Lower leg skin (tissue), 4 donors: ENCODE results near the gene CAPN5. TPM values are rescaled to one million over a fixed set of nuclear protein-coding genes. Genes with fewer than 3 reads are reported as not detected.

Source experiments
- DNase-seq, 2 donors: peaks; one replicate each; pipeline ENCODE4 v3.0.0-alpha.2; 2019; ENCODE audit warnings: low spot score in 2 of 2
- H3K4me3 ChIP-seq: fragments of 200-600 bp; sonication (generic); 2 replicates; pipeline ENCODE4 v1.5.1; 2017; ENCODE audit warnings: mild to moderate bottlenecking, low read depth; ENCODE audit not compliant: poor library complexity, severe bottlenecking
- POLR2A ChIP-seq, 2 donors: fragments of 450-650 bp; IDR thresholded peaks; one replicate each; pipeline ENCODE4 v1.6.1; 2016 to 2017; ENCODE audit warnings: antibody characterized with exemption in 2 of 2, mild to moderate bottlenecking in 1 of 2, moderate library complexity in 1 of 2
- WGBS, 2 donors: methylation state at CpG; one replicate each; pipeline ENCODE4 v1.1.5; 2018; 5-methylcytosine and 5-hydroxymethylcytosine counted together
- intact Hi-C: fragments of 100-400 bp; cut with DNase I; formaldehyde crosslinking; loops from one replicate; pipeline ENCODE4 v1.15.0; 2023; ENCODE audit warnings: low total_unique reads
- total RNA-seq, 4 donors: library from RNA; depleted of rRNA; stranded (reverse); fragments of >200 nt; gene quantifications; one replicate each; pipeline ENCODE4 v1.1.0, GENCODE V29; 2016
- TF ChIP-seq, protein P1 (sequence below), 3 donors: fragments of 450-650 bp; IDR thresholded peaks; one replicate each; pipeline ENCODE4 v1.5.1; 2016; ENCODE audit warnings: antibody characterized with exemption in 3 of 3, mild to moderate bottlenecking in 3 of 3, moderate library complexity in 2 of 3

CAPN5 gene
- total RNA-seq, 4 donors from 2014 or later = 0.38 to 1.9 (median 1.2) TPM

DNA sequence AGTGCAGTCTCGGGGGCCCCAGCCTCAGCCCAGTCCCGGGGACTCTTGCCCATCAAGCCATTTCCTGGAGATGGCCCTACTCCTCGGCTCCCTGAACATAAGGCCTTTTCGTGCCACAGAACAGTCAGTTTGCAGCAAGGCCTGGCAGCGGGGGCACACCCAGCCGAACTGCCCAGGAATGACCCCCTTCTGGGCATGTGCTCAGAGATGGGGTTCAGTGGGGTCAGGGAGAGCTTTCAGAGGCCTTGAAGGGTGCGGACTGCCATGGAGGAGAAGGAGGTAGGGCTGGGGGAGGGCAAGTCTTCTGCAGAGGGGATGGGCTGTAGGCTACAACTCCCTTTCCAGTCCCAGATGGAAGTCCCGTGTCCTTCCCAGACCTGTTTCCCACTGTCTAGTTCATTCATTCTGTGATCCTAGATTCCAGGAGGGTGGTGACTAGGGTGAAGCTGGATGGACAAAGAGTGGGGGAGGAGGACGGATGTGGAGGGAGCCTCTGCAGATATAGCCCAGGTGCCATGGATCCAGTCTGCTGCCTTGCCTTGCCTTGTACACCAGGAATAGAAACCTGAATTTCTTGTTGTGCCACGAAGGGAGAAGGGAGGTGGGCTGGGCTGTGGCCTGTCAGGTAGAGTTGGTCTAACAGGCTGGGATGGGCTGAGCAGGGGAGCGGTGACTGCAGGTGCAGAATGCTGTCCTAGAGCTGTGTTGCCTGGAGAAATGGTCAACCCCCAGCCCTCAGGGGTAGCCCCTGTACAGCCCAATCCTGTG is 21.6 kb downstream of the CAPN5 start:
- TF ChIP-seq, protein P1, sequence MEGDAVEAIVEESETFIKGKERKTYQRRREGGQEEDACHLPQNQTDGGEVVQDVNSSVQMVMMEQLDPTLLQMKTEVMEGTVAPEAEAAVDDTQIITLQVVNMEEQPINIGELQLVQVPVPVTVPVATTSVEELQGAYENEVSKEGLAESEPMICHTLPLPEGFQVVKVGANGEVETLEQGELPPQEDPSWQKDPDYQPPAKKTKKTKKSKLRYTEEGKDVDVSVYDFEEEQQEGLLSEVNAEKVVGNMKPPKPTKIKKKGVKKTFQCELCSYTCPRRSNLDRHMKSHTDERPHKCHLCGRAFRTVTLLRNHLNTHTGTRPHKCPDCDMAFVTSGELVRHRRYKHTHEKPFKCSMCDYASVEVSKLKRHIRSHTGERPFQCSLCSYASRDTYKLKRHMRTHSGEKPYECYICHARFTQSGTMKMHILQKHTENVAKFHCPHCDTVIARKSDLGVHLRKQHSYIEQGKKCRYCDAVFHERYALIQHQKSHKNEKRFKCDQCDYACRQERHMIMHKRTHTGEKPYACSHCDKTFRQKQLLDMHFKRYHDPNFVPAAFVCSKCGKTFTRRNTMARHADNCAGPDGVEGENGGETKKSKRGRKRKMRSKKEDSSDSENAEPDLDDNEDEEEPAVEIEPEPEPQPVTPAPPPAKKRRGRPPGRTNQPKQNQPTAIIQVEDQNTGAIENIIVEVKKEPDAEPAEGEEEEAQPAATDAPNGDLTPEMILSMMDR (IDR thresholded peaks at IDR 0.05) = no peak
- TF ChIP-seq POLR2A (IDR thresholded peaks at IDR 0.05) = no peak
- DNase-seq = no peak
- intact Hi-C loops = loop anchor here (10.0 kb wide), 1 partner anchor 284 kb away; no protein-coding TSS in a partner anchor
- 59 to 60% methylated on average over 11 of the region's 11 CpGs for WGBS, 2 donors
- no peak overlapping the region for H3K4me3 ChIP-seq

- DNase-seq = no peak
- intact Hi-C loops = loop anchor here (10.0 kb wide), 1 partner anchor 284 kb away; no protein-coding TSS in a partner anchor
- 77 to 86% methylated on average over 3 of the region's 3 CpGs for WGBS, 2 donors
- TF ChIP-seq, protein P1 (IDR thresholded peaks at IDR 0.05) = no peak
- TF ChIP-seq POLR2A (IDR thresholded peaks at IDR 0.05) = no peak
- H3K4me3 ChIP-seq = no peak overlapping the region
These were observed 22.3 kb downstream of the CAPN5 start for GRCh38 chr11:77089004-77089545.

- no peak for TF ChIP-seq POLR2A (IDR thresholded peaks at IDR 0.05)
- TF ChIP-seq, protein P1 (IDR thresholded peaks at IDR 0.05) = no peak
- WGBS, 2 donors = 56 to 80% methylated on average over 4 of the region's 4 CpGs
- intact Hi-C loops = loop anchor here (2.0 to 5.0 kb wide), 2 partner anchors 41 to 168 kb away; no protein-coding TSS in a partner anchor
- no peak overlapping the region for H3K4me3 ChIP-seq
- no peak for DNase-seq
These were observed 23.2 kb downstream of the CAPN5 start for GRCh38 chr11:77090046-77090372.

DNA sequence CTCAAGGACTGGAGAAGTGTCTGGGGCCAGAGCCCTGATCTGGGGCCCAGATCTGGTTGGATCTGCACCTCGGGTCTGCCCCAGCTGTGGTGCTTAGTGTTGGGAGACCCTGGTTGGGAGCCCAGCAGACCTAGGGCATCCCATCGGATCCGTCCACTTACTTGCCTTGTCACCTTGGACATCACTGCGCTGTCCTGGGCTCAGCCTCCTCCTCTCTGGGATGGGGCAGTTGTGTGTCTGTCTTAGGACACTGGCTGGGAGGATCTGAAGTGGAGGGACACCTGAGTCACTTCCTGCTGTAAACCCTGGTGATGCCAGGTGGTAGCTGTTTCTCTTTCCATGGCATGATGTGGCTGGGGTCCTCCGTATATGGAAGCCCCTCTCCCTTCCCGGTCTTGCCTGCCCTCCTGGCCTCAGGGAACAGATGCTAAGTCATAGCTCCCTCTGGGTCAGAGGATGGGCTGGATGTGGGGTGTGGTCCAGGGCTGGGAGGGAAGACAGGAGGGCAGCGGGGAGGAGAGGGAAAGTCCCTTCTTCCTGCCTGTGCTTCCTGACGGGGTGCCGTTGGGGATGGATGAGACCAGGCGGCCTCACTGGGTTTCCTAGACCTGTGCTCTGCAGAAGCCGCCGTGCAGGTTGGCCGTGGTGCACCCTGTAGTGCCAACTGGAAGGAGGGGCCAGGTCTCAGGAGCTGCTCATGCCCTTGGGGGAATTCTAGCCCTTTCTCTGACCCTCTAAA is 23.8 kb downstream of the CAPN5 start:
- intact Hi-C loops = loop anchor here (2.0 to 5.0 kb wide), 2 partner anchors 42 to 168 kb away; no protein-coding TSS in a partner anchor
- no peak for DNase-seq
- 59 to 66% methylated on average over 13 of the region's 13 CpGs for WGBS, 2 donors
- TF ChIP-seq, protein P1 (IDR thresholded peaks at IDR 0.05) = no peak
- no peak for TF ChIP-seq POLR2A (IDR thresholded peaks at IDR 0.05)
- no peak overlapping the region for H3K4me3 ChIP-seq

DNA sequence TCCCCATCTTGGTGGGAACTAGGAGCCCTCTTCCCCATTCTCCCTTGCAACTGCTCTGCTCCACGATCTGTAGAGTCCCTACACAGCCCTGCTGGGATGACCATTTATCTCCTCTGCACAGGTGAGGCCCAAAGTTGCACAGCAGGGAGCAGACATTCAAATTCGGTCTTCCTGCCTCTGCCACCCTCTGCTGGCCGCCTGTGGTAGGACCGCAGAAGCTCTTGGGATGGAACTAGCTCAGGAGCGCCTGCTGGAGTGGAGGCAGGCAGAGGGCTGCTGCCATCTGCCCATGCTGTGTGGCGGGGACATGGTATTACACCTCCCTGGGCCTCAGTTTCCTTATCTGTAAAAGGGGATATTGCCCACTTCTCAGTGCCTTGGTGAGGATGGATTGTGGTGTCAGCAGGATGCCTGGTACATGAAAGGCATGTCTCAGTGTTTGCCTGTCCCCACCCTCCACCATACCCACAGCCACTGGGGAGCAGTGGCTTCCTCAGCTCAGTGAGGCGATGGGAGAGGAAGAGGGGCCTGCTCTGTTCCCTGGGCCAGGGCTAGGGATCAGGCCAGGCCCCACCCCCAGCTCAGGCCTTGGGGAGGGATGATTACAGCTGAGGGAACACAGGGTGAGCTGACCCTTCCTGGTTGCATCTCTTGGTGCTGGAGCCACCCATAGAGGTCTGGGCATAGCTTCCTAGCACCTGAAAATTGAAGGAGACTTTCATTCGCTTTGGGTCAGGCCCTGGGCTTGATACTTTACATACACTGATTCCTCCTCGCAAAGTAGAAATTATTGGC is 24.6 kb downstream of the CAPN5 start:
- H3K4me3 ChIP-seq = no peak overlapping the region
- peak; percentile 78 to 96 for DNase-seq
- intact Hi-C loops = loop anchor here (2.0 to 5.0 kb wide), 2 partner anchors 43 to 169 kb away; no protein-coding TSS in a partner anchor
- 29 to 39% methylated on average over 8 to 9 of the region's 9 CpGs for WGBS, 2 donors
- TF ChIP-seq POLR2A (IDR thresholded peaks at IDR 0.05) = no peak
- TF ChIP-seq, protein P1 (IDR thresholded peaks at IDR 0.05) = peak in 1 of 3 donors; percentile 88
